HL-60 (cell line): ENCODE results near the gene PARP3.
"Not testable (repeated sequence)": the region's sequence is repeated elsewhere in the genome, so short reads cannot be mapped to it uniquely, and the experiment has no call there.

ENCODE experiments used
- DNase-seq, 2 experiments: peaks; one replicate each; pipeline ENCODE4 v3.0.0-alpha.2; 2010 to 2020; ENCODE audit warnings: low read depth in 1 of 2, low spot score in 1 of 2
- H3K27ac ChIP-seq: fragments of 250-450 bp; sonication (Bioruptor Pico); replicated peaks from 2 replicates; pipeline ENCODE4 v1.5.1; 2020; ENCODE audit warnings: mild to moderate bottlenecking, moderate library complexity
- H3K27me3 ChIP-seq: fragments of 250-450 bp; sonication (Bioruptor Pico); 2 replicates; pipeline ENCODE4 v1.5.1; 2021; ENCODE audit warnings: mild to moderate bottlenecking, moderate library complexity; ENCODE audit not compliant: insufficient read depth, poor library complexity, severe bottlenecking
- H3K4me3 ChIP-seq: replicated peaks from 2 replicates; pipeline ENCODE4 v1.5.1; 2011; ENCODE audit warnings: mild to moderate bottlenecking, control low read depth, low read length; ENCODE audit not compliant: insufficient read depth
- CTCF ChIP-seq: IDR thresholded peaks from one replicate; pipeline ENCODE4 v1.5.1; 2011; ENCODE audit warnings: low read length, control low read depth, inconsistent platforms; ENCODE audit not compliant: insufficient read depth
- GABPA ChIP-seq: IDR thresholded peaks from 2 replicates; pipeline ENCODE4 v1.6.1; 2012; ENCODE audit warnings: low read depth
- POLR2AphosphoS5 ChIP-seq: IDR thresholded peaks from 2 replicates; pipeline ENCODE4 v1.6.1; 2012; ENCODE audit warnings: low read depth
- REST ChIP-seq: IDR thresholded peaks from 2 replicates; pipeline ENCODE4 v1.6.1; 2012; ENCODE audit warnings: low read depth; ENCODE audit not compliant: insufficient replicate concordance
- SPI1 ChIP-seq: IDR thresholded peaks from 2 replicates; pipeline ENCODE4 v1.6.1; 2012; ENCODE audit warnings: low read depth, mild to moderate bottlenecking, borderline replicate concordance

Gene PARP3

GRCh38 chr3:51988286-51989146 is 46.4 kb downstream of the PARP3 start:
- no peak; the same call in 1 of the 2 replicates for TF ChIP-seq POLR2AphosphoS5
- no peak for TF ChIP-seq REST
- TF ChIP-seq CTCF, result no peak
- TF ChIP-seq GABPA, result no peak
- TF ChIP-seq SPI1, result no peak
- Histone ChIP-seq H3K4me3 (no peak overlapping the region), H3K27me3 (no peaks in the 10 kb centered on the region), H3K27ac (no peak overlapping the region)
- DNase-seq, result no peak

GRCh38 chr3:51990501-51990971 is 48.4 kb downstream of the PARP3 start:
- not testable (repeated sequence) for H3K4me3 ChIP-seq, H3K27ac ChIP-seq, H3K27me3 ChIP-seq, DNase-seq

GRCh38 chr3:51992017-51992682 is 50.0 kb downstream of the PARP3 start:
- no peak overlapping the region for H3K4me3 ChIP-seq
- no peak for DNase-seq
- TF ChIP-seq REST (no peak), CTCF (no peak), SPI1 (no peak), POLR2AphosphoS5 (0 out of 2 replicates have a peak, but pooled peaks have one; percentile 41), GABPA (no peak)
- H3K27ac ChIP-seq, result no peak overlapping the region
- no peaks in the 10 kb centered on the region for H3K27me3 ChIP-seq

GRCh38 chr3:51993657-51994056 is 51.5 kb downstream of the PARP3 start:
- not testable (repeated sequence) for DNase-seq, H3K27ac ChIP-seq, H3K27me3 ChIP-seq, H3K4me3 ChIP-seq
